ENCODE measurements around the gene RFK. TPM values are rescaled to one million over a fixed set of nuclear protein-coding genes. Genes with fewer than 3 reads are reported as not detected.

RFK gene
- total RNA-seq, 1 donor from 2014 or later = 28.3 TPM

- intact Hi-C loops (cut with micrococcal nuclease) = no loop called here
- DNase-seq = no peak
- ATAC-seq = no peak
These were observed 43.2 kb downstream of the RFK start for GRCh38 chr9:76351006-76351405.

DNA sequence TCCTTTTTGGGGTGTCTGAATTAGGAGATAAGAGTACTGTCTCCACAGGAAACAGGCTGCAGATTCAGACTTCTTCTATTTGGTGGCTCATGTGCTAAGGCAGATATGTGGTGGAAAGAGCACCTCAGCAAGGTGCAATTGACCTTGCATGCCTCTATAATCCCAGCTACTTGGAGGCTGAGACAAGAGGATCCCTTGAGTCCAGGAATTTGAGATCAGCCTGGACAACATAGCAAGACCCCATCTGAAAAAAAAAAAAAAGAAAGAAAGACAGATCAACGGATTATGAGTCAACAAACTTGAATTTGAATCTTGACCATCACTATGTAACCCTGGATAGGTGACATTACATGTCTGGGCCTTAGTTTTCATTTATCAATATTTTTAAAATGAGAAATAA is 44.4 kb downstream of the RFK start:
- no peak for ATAC-seq
- intact Hi-C loops (cut with micrococcal nuclease) = no loop called here
- DNase-seq = no peak

DNA sequence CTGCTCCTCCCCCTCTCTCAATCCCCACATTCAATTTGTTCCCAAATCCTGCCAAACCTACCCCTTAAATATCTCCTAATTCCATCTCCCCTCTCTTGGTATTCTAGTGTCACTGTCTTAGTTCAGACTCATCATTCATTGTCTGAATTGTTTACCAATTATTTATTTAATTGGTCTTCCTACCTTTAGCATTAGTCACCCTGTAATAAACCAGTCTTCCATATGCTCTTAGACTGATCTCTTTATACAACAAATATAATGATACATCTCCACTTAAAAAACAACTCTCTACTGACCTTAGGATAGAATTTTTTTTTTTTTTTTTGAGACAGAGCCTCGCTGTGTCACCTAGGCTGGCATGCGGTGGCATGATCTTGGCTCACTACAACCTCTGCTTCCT is 51.4 kb downstream of the RFK start:
- DNase-seq (no peak), ATAC-seq (no peak)

GRCh38 chr9:76342201-76342600 is 52.0 kb downstream of the RFK start:
- no peak for ATAC-seq
- intact Hi-C loops (cut with micrococcal nuclease) = no loop called here

More for the DNA sequence above, 51.4 kb downstream of the RFK start:
- intact Hi-C loops (cut with micrococcal nuclease) = no loop called here

DNA sequence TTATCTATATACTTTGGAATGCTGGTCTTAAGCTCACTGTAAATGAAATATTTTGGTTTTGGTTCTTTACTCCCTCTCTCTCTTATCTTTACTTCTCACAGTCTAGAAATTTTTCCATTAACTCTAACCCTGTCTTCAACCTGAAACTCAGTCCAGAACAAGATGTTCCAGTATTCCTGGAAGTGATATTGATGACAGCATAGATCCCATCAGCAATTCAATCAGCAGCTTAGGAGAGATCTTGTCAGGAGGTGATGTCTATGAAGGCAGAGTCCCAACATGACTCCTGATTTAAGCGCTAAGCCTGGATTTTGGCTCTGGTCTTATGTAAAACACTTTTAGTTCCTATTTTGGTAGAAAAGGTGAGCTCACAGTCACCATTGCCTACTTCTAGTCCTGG is 52.6 kb downstream of the RFK start:
- ATAC-seq (no peak), DNase-seq (no peak)
- intact Hi-C loops (cut with micrococcal nuclease) = no loop called here

More at GRCh38 chr9:76342201-76342600, 52.0 kb downstream of the RFK start:
- DNase-seq = no peak

- ATAC-seq = no peak
- DNase-seq = no peak
- intact Hi-C loops (cut with micrococcal nuclease) = no loop called here
These were observed 55.8 kb downstream of the RFK start for GRCh38 chr9:76338418-76338817.

- ATAC-seq (no peak), DNase-seq (no peak)
- intact Hi-C loops (cut with micrococcal nuclease) = no loop called here
These were observed 58.2 kb downstream of the RFK start for GRCh38 chr9:76336027-76336426.

Other genes starting within 250 kb of the RFK start
- gene GCNT1, start 64.8 kb upstream of the RFK start, total RNA-seq = 3.5 TPM

Measured in left ventricle myocardium superior (tissue), 1 donor.